GM18526 (cell line): Measurements from ENCODE around the gene PRCP.

Source experiments
- POLR2A ChIP-seq: IDR thresholded peaks from 3 replicates; pipeline ENCODE4 v1.6.1; 2011; ENCODE audit not compliant: insufficient read length; ENCODE audit errors: extremely low read depth

PRCP gene

DNA sequence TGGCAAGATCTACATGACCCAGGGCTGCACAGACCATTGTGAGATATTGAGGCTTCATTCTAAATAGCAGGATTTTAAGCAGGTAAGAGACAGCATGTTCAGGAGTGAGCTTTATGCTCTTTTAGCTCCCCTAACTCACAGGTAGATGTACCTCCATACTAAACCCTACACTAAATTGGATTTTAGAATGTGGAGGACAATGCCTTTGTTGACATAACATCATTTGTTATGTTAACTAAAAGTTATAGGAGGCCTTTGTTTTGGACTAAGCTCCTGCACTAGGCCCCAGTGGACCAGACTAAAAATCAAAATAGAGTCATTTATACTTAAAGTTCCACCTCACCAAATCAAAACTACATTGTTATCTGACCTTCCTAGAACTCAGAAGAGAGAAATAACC, 8.1 kb upstream of the PRCP start:
- TF ChIP-seq POLR2A: no peak

DNA sequence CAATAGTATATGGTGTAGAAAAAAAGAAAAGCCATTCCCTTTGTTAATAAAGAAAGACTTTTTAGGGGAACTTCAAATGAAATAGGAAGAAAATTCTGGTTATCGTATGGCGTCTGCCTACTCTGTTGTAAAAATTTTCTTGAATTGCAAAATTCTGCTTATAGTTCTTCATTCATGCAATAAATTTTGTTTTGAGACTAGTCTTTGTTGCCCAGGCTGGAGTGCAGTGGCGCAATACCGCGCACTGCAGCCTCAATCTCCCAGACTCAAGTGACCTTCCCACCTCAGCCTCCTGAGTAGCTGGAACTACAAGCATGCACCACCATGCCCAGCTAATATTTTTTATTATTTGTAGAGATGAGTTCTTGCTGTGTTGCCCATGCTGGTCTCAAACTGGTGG, 7.1 kb upstream of the PRCP start:
- TF ChIP-seq POLR2A: no peak

DNA sequence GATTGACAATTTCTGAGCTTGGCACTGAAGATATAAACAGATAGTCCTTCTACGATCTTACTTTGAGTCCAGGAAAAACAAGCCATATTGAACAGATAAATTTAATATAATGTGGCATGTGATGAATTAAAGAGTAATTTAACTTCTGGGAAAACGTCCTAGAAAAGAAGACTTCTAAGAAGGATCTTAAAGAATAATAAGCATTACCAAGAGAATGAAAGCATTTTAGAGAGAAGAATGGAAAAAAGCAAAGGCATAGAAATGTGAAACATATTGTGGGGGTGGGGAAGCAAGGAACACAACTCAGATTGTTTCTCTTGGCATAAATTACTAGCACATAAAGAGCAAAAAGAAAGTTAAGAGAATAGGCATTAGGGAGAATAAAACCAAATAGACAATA, 6.7 kb upstream of the PRCP start:
- no peak for TF ChIP-seq POLR2A

DNA sequence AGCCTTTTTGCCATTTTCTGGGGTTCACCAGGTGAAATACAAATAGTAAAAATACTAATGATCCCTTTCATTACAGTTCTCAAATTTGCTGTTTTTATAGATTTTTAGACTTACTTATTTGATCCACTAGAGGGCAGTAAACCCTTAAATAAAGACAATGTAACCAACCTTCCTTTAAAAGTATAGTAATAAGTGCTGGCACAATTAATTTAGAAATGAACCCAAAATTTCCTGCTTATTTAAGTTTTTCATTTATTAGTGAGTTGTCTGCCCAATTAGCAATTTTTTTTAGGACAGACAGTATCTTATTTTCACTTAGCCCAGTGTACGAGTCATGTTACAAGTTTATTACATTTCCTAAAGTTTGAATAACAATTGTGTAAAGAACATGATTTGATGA, 6.0 kb upstream of the PRCP start:
- no peak for TF ChIP-seq POLR2A

DNA sequence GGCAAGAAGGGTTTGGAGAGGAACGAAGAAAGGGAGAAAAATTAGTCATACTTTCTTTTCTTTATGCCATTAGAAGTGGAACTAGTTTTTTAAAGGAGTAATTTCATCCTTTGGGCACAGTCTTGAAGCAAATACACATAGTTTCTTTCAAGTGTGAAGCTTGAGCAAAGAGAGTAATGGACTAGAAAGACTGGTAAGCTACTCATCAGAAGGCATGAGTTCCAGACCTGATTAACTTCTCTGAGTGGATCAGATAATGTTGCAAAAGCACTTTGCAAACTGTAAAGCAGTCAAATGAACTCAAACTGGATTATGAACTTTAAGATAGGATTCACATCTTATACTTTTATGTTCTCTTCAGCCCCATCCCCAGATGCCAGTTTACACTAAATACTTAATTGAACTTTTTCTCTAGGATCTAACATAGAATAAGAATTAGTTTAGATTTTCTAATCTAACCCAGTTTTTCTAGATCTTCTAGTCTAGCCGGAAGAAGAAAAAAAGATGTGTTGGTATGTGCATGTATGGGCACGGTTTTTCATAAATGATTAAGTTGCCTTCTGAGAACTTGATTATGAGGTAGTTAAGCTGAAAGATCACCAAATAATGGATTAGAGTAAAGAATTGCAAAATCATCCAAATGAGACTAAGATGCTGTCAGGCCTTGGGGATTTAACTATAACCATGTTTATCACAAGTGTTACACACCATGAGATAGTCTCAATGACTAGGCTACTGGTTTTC, 3.8 kb upstream of the PRCP start:
- TF ChIP-seq POLR2A: no peak

DNA sequence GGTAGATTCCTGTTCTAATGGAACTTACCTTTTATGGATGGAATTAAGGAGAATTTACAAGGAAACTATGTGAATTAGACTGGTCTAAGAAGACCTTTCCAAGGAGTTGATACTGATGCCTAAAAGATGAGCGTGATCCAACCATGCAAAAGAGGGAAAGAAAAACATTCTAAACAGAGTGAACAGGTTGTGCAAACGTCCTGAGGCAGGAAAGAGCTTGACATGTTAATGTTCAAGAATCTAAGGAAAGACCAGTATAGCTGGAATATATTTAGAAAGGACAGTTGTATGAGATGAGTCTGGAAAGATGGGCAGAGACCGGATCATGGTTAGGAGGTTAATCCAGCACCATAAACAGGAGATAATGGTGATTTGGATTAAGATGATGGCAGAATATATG, 2.6 kb upstream of the PRCP start:
- TF ChIP-seq POLR2A: no peak

DNA sequence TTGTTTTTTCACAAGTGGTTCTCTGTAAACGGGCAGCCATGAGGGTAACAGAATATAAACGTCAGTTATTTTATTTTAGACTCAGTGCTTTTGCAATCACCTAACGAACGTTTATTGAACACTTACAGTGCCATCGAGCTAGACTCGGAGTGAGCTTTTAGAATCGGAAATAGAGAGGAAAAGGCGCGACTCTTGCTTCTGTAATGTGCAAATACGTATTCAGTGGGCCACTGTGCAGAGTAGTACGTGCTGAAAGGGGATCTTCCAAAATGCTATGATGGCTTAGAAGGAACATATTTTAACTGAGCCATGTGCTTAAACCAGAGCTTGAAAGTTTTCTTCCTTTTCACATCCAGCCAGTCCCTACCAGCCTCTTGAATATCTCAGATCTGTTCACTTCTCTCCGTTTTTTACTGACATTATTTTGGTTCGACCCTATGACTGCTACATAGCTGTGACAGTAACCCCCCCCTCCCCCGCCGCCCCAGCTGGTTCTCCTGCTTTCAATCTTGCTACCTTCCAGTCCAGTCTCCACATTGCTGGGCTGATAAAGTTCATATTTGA, 1.8 kb upstream of the PRCP start:
- no peak for TF ChIP-seq POLR2A

DNA sequence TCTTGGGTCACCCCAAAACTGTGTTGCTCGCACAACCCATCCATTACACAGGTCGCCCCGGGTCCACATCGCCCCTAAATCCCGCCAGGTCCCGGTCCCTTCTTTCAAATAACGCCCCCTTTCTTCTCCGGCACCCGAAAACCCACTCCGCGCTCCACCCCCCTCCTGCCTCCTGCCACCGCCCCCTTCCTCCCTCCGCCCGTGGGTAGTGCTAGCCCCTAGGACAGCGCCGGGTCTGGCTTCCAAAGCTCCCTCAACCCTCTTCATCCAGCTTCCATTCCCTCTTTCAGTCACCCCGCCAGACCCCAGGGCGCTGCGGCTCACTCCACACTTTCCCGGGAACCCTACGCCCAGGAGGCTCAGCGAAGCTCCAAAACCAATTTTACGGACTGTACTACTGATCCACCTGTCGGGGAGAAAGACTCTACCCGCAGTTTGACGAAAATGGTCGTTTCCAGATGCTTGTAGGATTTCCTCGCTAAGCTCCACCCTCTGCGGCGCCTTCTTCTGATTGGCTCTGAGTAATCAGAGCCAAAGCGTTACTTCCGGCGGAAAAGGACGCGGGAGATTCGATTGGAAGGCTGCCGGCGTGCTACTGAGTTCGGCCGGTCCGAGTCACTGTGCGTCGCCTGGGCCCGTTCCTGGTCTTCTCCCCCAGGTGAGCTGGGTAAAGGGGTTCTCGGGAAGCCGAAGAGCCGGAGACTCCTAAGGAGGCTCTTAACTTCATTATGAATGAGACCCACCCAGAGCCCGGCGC, 1.1 kb upstream of the PRCP start, which contains the start of gene DDIAS:
TSS of gene DDIAS (plus strand) at position 572 of the 757 bp plus-strand sequence. CDS start 13,003 bp downstream, outside the sequence.
- TF ChIP-seq POLR2A: peak; percentile 65

DNA sequence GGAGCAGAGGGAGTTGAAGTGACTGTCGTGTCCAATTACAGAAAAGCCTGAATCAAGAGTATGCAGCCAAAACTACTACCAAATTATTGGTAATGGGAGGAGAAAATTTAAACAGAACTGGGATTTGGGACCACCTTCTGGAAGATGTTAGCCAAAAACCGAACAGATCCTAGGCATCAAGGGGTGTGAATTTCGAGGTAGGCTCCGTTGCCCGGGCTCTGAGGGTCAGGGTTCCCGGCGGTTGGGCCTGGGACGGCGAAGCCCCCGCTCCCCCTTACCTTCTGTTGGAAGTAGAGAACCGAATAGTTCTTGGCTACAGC, 313 bp downstream of the PRCP start:
- TF ChIP-seq POLR2A: no peak

DNA sequence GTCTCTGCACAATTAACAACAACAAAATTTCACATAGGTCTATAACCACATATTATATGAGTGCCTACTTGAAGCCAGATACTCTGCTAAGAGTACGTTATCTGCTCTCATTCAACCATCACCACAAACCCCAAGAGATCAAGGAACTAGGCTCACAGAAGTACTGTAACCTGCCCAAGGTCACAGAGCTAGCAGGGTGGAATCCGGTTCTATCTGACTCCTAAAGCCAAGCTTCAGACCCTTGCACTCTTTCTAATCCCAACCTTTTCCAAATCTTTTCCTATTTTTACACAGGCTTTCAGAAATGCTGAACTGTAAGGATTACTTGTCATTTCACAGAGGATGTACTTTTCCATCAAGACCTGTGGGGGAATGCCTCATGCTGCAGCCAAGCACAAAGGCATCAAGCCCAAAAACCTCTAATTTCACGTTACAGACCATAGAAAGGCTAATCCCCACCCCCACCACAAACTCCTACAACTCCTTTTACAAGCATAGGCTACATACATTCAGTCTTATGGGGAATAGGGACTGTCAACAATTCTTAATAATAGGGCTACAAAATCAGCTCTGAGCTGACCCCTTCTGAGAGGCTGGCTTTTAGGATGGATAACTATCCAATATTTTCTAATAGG, 927 bp downstream of the PRCP start:
- no peak for TF ChIP-seq POLR2A

DNA sequence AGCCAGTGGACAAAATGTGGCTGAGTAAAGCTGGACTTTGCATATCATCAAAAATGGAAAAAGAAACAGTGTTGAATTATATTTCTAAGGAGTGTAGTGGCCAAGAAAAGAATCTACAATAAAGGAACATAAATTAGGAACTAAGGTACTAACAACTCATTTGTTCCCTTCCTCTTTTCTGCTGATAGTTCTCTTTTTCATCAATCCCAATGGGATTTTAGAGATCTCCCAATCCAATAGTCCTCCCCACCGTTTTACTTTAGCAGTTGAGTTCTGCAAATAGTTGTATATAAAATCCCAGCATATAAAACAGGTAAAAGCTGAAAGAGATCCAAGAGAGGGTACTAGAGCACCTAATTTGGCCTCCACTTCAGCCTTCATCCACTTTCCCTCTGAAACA, 2.0 kb downstream of the PRCP start:
- TF ChIP-seq POLR2A: no peak

DNA sequence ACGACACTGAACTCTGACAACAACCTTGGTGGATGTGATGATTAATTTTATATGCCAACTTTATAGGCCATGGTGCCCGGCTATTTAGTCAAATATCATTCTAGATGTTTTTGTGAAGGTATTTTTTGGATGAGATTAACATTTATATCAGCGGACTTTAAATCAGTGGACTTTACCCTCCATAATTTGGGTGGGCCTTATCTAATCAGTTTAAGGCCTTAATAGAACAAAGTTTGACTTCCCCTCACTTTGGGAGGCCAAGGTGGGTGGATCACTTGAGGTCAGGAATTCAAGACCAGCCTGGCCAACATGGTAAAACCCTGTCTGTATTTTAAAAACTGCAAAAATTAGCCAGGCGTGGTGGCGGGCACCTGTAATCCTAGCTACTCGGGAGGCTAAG, 4.0 kb downstream of the PRCP start:
- TF ChIP-seq POLR2A: no peak

DNA sequence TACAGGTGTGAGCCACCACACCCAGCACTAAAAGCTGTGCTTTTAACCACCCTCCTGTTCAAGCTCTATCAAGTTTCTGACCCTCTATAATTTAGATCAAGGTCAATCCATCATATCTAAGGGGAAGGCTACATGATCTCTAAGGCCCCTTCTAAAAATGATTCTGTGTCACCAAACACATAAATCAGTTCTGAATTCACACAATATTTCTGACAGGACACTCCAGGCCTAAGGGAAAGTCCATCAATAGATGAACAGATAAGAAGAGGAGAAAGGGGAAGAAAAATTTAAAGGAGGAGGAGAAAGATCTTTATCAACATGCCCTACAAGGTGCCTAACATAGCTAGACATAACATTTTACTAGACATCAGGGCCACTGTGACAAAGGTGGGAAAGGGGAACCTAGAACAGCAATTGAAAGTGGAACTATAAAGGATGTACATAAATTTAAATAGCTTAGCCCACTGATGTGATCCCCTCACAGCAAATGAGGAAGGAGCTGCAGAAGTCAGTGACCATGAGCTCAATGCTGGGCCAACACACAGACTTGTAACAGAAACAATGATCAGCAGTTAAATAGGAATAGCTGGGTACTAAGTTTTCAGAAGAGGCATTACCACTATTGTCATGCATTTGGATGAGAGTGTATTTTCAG, 4.7 kb downstream of the PRCP start:
- no peak for TF ChIP-seq POLR2A

DNA sequence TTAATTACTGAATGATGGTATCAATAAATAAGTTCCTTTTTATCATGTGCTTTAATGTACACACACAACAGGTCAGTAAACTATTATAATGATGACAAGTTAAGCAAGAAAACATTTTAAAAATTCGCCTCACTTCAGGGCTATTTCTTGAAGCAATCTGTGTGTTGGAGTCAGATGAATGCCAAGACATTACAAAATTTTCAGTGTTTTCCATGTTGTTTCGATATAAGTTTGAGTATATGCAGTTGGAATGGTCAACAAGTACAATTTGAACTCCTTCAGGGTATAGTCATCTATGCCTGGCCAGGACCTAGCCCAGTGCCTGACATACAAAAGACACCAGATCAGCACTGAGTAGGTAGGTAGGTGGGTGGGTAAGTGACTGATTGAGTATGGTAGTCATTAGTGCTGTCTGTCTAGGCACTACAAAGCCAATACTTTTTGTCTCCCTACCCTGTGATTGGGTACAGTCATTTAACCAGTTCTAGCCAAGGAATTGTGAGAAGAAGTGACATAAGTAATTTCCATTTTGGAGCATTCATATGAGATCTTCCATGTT, 7.5 kb downstream of the PRCP start:
- no peak for TF ChIP-seq POLR2A

DNA sequence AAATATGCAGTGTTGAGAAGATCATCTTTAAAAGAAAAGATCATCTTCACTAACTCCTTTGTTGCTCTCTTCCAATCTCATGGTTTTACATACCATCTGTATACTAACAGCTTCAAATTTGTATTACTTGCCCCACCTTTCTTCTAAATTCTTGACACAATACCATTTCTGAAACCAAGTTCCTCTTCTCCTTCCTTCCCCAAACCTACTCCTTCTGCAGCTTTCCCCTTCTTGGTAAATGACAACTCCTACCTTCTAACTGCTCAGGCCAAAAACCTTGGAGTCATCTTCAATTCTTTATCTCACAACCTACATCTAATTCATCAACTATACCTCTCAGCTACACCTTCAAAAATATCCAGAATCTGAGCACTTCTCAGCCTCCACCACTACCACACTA, 9.3 kb downstream of the PRCP start:
- TF ChIP-seq POLR2A: no peak
